GM23338 (cell line): Measurements from ENCODE around the gene EZH2.

ENCODE experiments used
- CTCF ChIP-seq, 2 experiments: fragments of 200-600 bp in 1 of 2; sonication (generic) in 1 of 2; conservative IDR thresholded peaks; 2 replicates each; pipeline versions ENCODE4 v1.5.1 to v1.6.1; 2016 to 2017; ENCODE audit warnings: antibody characterized with exemption in 2 of 2, low read depth in 2 of 2, mild to moderate bottlenecking in 2 of 2, moderate library complexity in 1 of 2
- EZH2 ChIP-seq: fragments of 200-600 bp; sonication (generic); IDR thresholded peaks from one replicate; pipeline ENCODE4 v1.8.0; 2017; ENCODE audit warnings: antibody characterized with exemption, mild to moderate bottlenecking, low read depth; ENCODE audit not compliant: unreplicated experiment
- POLR2AphosphoS5 ChIP-seq: IDR thresholded peaks from 2 replicates; pipeline ENCODE4 v1.6.1; 2016; ENCODE audit warnings: antibody characterized with exemption, low read depth
- ZNF331 ChIP-seq: fragments of 250-450 bp; sonication (Bioruptor Pico); IDR thresholded peaks from 2 replicates; pipeline ENCODE4 v1.5.0; 2020; ENCODE audit warnings: low read depth, mild to moderate bottlenecking, moderate library complexity

DNA sequence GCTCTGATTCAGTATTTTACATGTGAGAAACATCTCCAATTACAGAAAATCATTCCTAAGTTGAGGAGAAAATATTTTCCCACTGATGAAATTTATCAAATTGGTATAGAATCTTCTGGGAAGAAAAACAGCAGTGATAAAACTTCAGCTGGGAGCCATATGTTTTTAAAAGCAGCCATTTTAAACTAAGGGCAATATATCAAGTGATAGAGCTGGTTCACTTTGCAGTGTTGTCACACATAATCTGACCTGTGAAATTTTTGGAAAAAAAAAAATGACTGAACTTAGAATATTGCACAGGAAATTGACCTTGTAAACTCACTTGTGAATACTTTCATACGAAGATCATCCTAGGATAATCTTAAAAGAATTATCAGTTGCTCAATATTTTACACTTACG, 10.5 kb upstream of the EZH2 start:
- TF ChIP-seq EZH2 (no peak), CTCF (conservative IDR thresholded peaks at IDR 0.05; ENCODE audit: low read depth in 2 of 2) (no peak), ZNF331 (no peak), POLR2AphosphoS5 (no peak)
